ENCODE data around the gene ITGB1BP2. TPM values are rescaled to one million over a fixed set of nuclear protein-coding genes. Genes with fewer than 3 reads are reported as not detected.
"Not testable (repeated sequence)": the region's sequence is repeated elsewhere in the genome, so short reads cannot be mapped to it uniquely, and the experiment has no call there.

ITGB1BP2 gene
- total and polyA plus RNA-seq, 4 donors: 0.23 to 3.3 (median 0.79) TPM

DNA sequence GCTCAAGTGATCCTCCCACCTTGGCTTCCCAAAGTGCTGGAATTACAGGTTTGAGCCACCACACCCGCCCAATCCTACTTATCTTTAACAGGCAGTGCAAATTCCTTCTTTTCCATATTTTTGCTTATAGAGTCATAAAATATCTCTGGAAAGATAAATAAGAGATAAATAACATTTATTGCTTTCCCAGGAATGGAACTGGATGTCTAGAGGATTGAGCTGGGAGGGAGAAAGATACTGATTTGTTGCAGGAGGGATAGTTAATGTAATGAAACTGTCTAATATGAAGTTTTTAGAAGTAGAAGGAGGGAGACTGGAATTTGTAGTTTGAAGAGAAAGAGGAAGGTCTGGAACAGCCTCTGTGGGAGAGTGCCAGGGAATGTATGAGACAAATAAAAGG lies 20.2 kb downstream of the ITGB1BP2 start (continued):
- TF ChIP-seq MAX (IDR thresholded peaks at IDR 0.05) (no peak), SP1 (IDR thresholded peaks at IDR 0.05) (no peak), RAD21 (IDR thresholded peaks at IDR 0.05) (no peak), GABPA (IDR thresholded peaks at IDR 0.05 in 1 of 2, conservative IDR thresholded peaks at IDR 0.05 in 1 of 2) (no peak)

- H3K4me3 ChIP-seq (ENCODE audit: low read depth in 1 of 3, low read length in 3 of 3); H3K27ac ChIP-seq (ENCODE audit: low read depth in 1 of 2, low read length in 2 of 2); H3K9ac ChIP-seq (ENCODE audit: low read depth in 1 of 2, low read length in 2 of 2); H3K27me3 ChIP-seq (ENCODE audit: control insufficient read depth in 4 of 4, insufficient read depth in 4 of 4, low read length in 3 of 4); H3K4me1 ChIP-seq (ENCODE audit: control insufficient read depth in 4 of 4, insufficient read depth in 4 of 4, low read length in 3 of 4); DNase-seq (ENCODE audit: low spot score); H3K9me3 ChIP-seq (ENCODE audit: control insufficient read depth in 4 of 4, low read length in 3 of 4); H3K36me3 ChIP-seq (ENCODE audit: control insufficient read depth in 4 of 4, insufficient read depth in 3 of 4, low read depth in 1 of 4, low read length in 3 of 4): not testable (repeated sequence)
- WGBS: 99% methylated on average over 11 of the region's 11 CpGs
These were observed 22.9 kb downstream of the ITGB1BP2 start for GRCh38 chrX:71324452-71324851.

GRCh38 chrX:71326394-71326793 lies 24.8 kb downstream of the ITGB1BP2 start:
- whole genome bisulfite sequencing: 98% methylated on average over 3 of the region's 3 CpGs
- Histone ChIP-seq H3K27ac (ENCODE audit: low read depth in 1 of 2, low read length in 2 of 2) (no peak overlapping the region), H3K4me3 (ENCODE audit: low read depth in 1 of 3, low read length in 3 of 3) (no peak overlapping the region), H3K4me1 (ENCODE audit: control insufficient read depth in 4 of 4, insufficient read depth in 4 of 4, low read length in 3 of 4) (no peaks in the 10 kb centered on the region), H3K9me3 (ENCODE audit: control insufficient read depth in 4 of 4, low read length in 3 of 4) (no peaks in the 10 kb centered on the region), H3K36me3 (ENCODE audit: control insufficient read depth in 4 of 4, insufficient read depth in 3 of 4, low read depth in 1 of 4, low read length in 3 of 4) (no peaks in the 10 kb centered on the region), H3K9ac (ENCODE audit: low read depth in 1 of 2, low read length in 2 of 2) (no peak overlapping the region), H3K27me3 (ENCODE audit: control insufficient read depth in 4 of 4, insufficient read depth in 4 of 4, low read length in 3 of 4) (no peaks in the 10 kb centered on the region)
- no peak for DNase-seq (ENCODE audit: low spot score)
- no peak for TF ChIP-seq JUND (IDR thresholded peaks at IDR 0.05)
- TF ChIP-seq EGR1 (IDR thresholded peaks at IDR 0.05; ENCODE audit: low read depth in 2 of 2): no peak
- TF ChIP-seq ATF3 (IDR thresholded peaks at IDR 0.05): no peak
- no peak for TF ChIP-seq RXRA (IDR thresholded peaks at IDR 0.05)
- no peak for TF ChIP-seq RAD21 (IDR thresholded peaks at IDR 0.05)
- TF ChIP-seq SP1 (IDR thresholded peaks at IDR 0.05): no peak
- no peak for TF ChIP-seq HNF4G (IDR thresholded peaks at IDR 0.05)
- TF ChIP-seq REST (IDR thresholded peaks at IDR 0.05): no peak

- H3K4me3 ChIP-seq (ENCODE audit: low read depth in 1 of 3, low read length in 3 of 3); H3K9ac ChIP-seq (ENCODE audit: low read depth in 1 of 2, low read length in 2 of 2); H3K36me3 ChIP-seq (ENCODE audit: control insufficient read depth in 4 of 4, insufficient read depth in 3 of 4, low read depth in 1 of 4, low read length in 3 of 4); H3K9me3 ChIP-seq (ENCODE audit: control insufficient read depth in 4 of 4, low read length in 3 of 4); DNase-seq (ENCODE audit: low spot score); H3K4me1 ChIP-seq (ENCODE audit: control insufficient read depth in 4 of 4, insufficient read depth in 4 of 4, low read length in 3 of 4); H3K27ac ChIP-seq (ENCODE audit: low read depth in 1 of 2, low read length in 2 of 2); H3K27me3 ChIP-seq (ENCODE audit: control insufficient read depth in 4 of 4, insufficient read depth in 4 of 4, low read length in 3 of 4): not testable (repeated sequence)
- WGBS: 79% methylated on average over 2 of the region's 5 CpGs
These were observed 47.7 kb downstream of the ITGB1BP2 start for GRCh38 chrX:71349151-71349665.

Measured in liver (tissue), 9 donors.